HepG2 (cell line): ENCODE measurements around the gene WDR70. TPM values are rescaled to one million over a fixed set of nuclear protein-coding genes. Genes with fewer than 3 reads are reported as not detected.

ENCODE experiments used
- ATAC-seq: fragments of 200-7000 bp; cut with Tn5 transposase; 3 replicates; pipeline ENCODE4 v1.9.1; 2020; ENCODE audit warnings: mild to moderate bottlenecking, moderate library complexity
- BruUV-seq: library from RNA; stranded (reverse); fragments of 400-500 nt; replicated peaks from 2 replicates; lab custom pipeline; 2021; lab: Mats Ljungman, UMichigan
- CTCF ChIA-PET: fragments of 300-600 bp; formaldehyde crosslinking; extraction: SDS; loops from one replicate; lab custom pipeline; 2021; ENCODE audit warnings: low total read pairs, inconsistent platforms, low intra/inter-chr PET ratio; lab: Yijun Ruan, JAX
- POLR2A ChIA-PET: fragments of 350-600 bp; sonication (Branson Sonifier 250); formaldehyde crosslinking; loops from one replicate; lab custom pipeline; 2020; ENCODE audit warnings: antibody characterized with exemption, inconsistent platforms; lab: Yijun Ruan, JAX
- DNase-seq: peaks from one replicate; pipeline ENCODE4 v3.0.0-alpha.2; 2015; ENCODE audit warnings: low spot score
- FAIRE-seq: peaks from 3 replicates; lab custom pipeline; 2011; peaks lifted over from hg19 to GRCh38; lab: Jason Lieb, UNC
- H2AFZ ChIP-seq: one replicate; pipeline ENCODE4 v1.6.1; 2011; ENCODE audit warnings: low read length, inconsistent platforms
- H3K27ac ChIP-seq: fragments of 300-600 bp; 3 replicates; pipeline ENCODE4 v1.8.0; 2011; ENCODE audit warnings: mixed run types, mild to moderate bottlenecking, mixed read lengths, low read length, inconsistent platforms; ENCODE audit not compliant: insufficient read depth; ENCODE audit errors: extremely low read length
- H3K27me3 ChIP-seq, 2 experiments: fragments of 200-600 bp in 1 of 2; 2 replicates in 1 of 2; 3 replicates in 1 of 2; pipeline versions ENCODE4 v1.6.0 to v1.8.0; 2011; ENCODE audit warnings: low read length in 2 of 2, mild to moderate bottlenecking in 2 of 2, moderate library complexity in 2 of 2, inconsistent platforms in 1 of 2; ENCODE audit not compliant: insufficient read depth in 2 of 2, control insufficient read depth in 1 of 2
- H3K36me3 ChIP-seq, 2 experiments: fragments of 200-600 bp in 1 of 2; replicated peaks in 1 of 2; 2 replicates in 1 of 2; 3 replicates in 1 of 2; pipeline versions ENCODE4 v1.5.1 to v1.8.0; 2011; ENCODE audit warnings: low read length in 2 of 2, inconsistent platforms in 1 of 2; ENCODE audit not compliant: insufficient read depth in 2 of 2, control insufficient read depth in 1 of 2
- H3K4me1 ChIP-seq: 2 replicates; pipeline ENCODE4 v1.5.1; 2012; ENCODE audit warnings: low read length, inconsistent platforms; ENCODE audit not compliant: insufficient read depth
- H3K4me2 ChIP-seq: 2 replicates; pipeline ENCODE4 v1.6.0; 2011; ENCODE audit warnings: low read depth, low read length, inconsistent platforms
- H3K4me3 ChIP-seq, 3 experiments: fragments of 200-600 bp in 1 of 3; sonication (generic), shearing (Covaris generic) in 1 of 3; replicated peaks in 1 of 3; 2 replicates each; pipeline ENCODE4 v1.5.1; 2011 to 2016; ENCODE audit warnings: low read length in 3 of 3, inconsistent platforms in 2 of 3, low read depth in 2 of 3, mild to moderate bottlenecking in 2 of 3, control low read depth in 1 of 3, mixed read lengths in 1 of 3; ENCODE audit not compliant: insufficient read depth in 1 of 3
- H3K79me2 ChIP-seq: one replicate; pipeline ENCODE4 v1.6.1; 2011; ENCODE audit warnings: low read length, inconsistent platforms; ENCODE audit not compliant: insufficient read depth
- H3K9ac ChIP-seq: 2 replicates; pipeline ENCODE4 v1.6.0; 2011; ENCODE audit warnings: mild to moderate bottlenecking, low read depth, low read length, inconsistent platforms; ENCODE audit not compliant: insufficient read depth
- H3K9me3 ChIP-seq: 2 replicates; pipeline ENCODE4 v1.5.1; 2012; ENCODE audit warnings: mild to moderate bottlenecking, low read length
- H4K20me1 ChIP-seq: 2 replicates; pipeline ENCODE4 v1.6.0; 2011; ENCODE audit warnings: inconsistent platforms, mild to moderate bottlenecking, low read length, moderate library complexity; ENCODE audit not compliant: insufficient read depth
- GMEB1 ChIP-seq: sonication (generic); formaldehyde crosslinking; IDR thresholded peaks from 2 replicates; pipeline ENCODE4 v1.5.1; 2020; ENCODE audit warnings: missing genetic modification reagents, mild to moderate bottlenecking, borderline replicate concordance
- GPBP1L1 ChIP-seq: sonication (generic); formaldehyde crosslinking; IDR thresholded peaks from 2 replicates; pipeline ENCODE4 v1.5.0; 2020; ENCODE audit warnings: mild to moderate bottlenecking, missing genetic modification reagents
- HMGA1 ChIP-seq: sonication (generic); formaldehyde crosslinking; conservative IDR thresholded peaks from 2 replicates; pipeline ENCODE4 v1.4.0; 2020; ENCODE audit warnings: missing genetic modification reagents
- LCORL ChIP-seq, 2 experiments: fragments of 450-650 bp in 1 of 2; sonication (generic) in 1 of 2; formaldehyde crosslinking in 1 of 2; IDR thresholded peaks; 2 replicates each; pipeline versions ENCODE4 v1.5.0 to v1.6.1; 2017 to 2020; ENCODE audit warnings: antibody characterized with exemption in 1 of 2, missing genetic modification reagents in 1 of 2
- MEIS2 ChIP-seq: sonication (generic); formaldehyde crosslinking; IDR thresholded peaks from 2 replicates; pipeline ENCODE4 v1.9.0; 2021; ENCODE audit warnings: mild to moderate bottlenecking, missing genetic modification reagents
- MXD3 ChIP-seq: IDR thresholded peaks from 2 replicates; pipeline ENCODE4 v1.6.1; 2016; ENCODE audit warnings: mild to moderate bottlenecking, missing biosample characterization, missing genetic modification reagents
- PLRG1 ChIP-seq: fragments of 450-650 bp; conservative IDR thresholded peaks from 2 replicates; pipeline ENCODE4 v1.6.1; 2016
- SP140L ChIP-seq: sonication (generic); formaldehyde crosslinking; IDR thresholded peaks from 2 replicates; pipeline ENCODE4 v1.4.0; 2020; ENCODE audit warnings: missing genetic modification reagents, borderline replicate concordance
- SP2 ChIP-seq: sonication (generic); formaldehyde crosslinking; IDR thresholded peaks from 2 replicates; pipeline ENCODE4 v1.5.1; 2020; ENCODE audit warnings: mild to moderate bottlenecking, missing genetic modification reagents
- ZFP36L2 ChIP-seq: sonication (generic); formaldehyde crosslinking; IDR thresholded peaks from 2 replicates; pipeline ENCODE4 v1.4.0; 2020; ENCODE audit warnings: missing genetic modification reagents
- ZNF589 ChIP-seq: sonication (generic); formaldehyde crosslinking; conservative IDR thresholded peaks from 2 replicates; pipeline ENCODE4 v1.8.0; 2022; ENCODE audit warnings: mild to moderate bottlenecking, moderate library complexity, missing genetic modification reagents
- ZNF709 ChIP-seq: sonication (generic); formaldehyde crosslinking; IDR thresholded peaks from 2 replicates; pipeline ENCODE4 v1.5.0; 2020; ENCODE audit warnings: mild to moderate bottlenecking, missing genetic modification reagents
- ZNF790 ChIP-seq: sonication (generic); formaldehyde crosslinking; IDR thresholded peaks from 2 replicates; pipeline ENCODE4 v1.8.0; 2022; ENCODE audit warnings: missing genetic modification reagents, mild to moderate bottlenecking, borderline replicate concordance
- WGBS: methylation state at CpG from one replicate; pipeline ENCODE4 v1.1.6; 2017; ENCODE audit warnings: low lambda C conversion rate; 5-methylcytosine and 5-hydroxymethylcytosine counted together
- in situ Hi-C: cut with HindIII; loops from 2 replicates; pipeline ENCODE4 v1.10.0; 2017; ENCODE audit warnings: low pct_unique_long_range_greater_than_20kb; ENCODE audit not compliant: extremely low pct_ligation_motif_present
- intact Hi-C: fragments of 100-400 bp; cut with micrococcal nuclease; formaldehyde crosslinking; loops from one replicate; pipeline ENCODE4 v1.10.0; 2022; ENCODE audit not compliant: unreplicated experiment
- polyA plus RNA-seq, 8 experiments: library from polyadenylated mRNA; depleted of rRNA in 3 of 8; stranded (reverse) in 7 of 8; unstranded in 1 of 8; fragments of >200 nt; fragmentation: Illumina TruSeq in 4 of 8; extraction: Trizol in 4 of 8; gene quantifications; 2 replicates each; pipeline versions ENCODE4 v1.2.1 to v1.2.3, GENCODE V29; 2011 to 2016; ENCODE audit warnings: low read depth in 4 of 8, missing spikeins in 1 of 8, mixed read lengths in 1 of 8; ENCODE audit not compliant: insufficient read depth in 1 of 8
- total RNA-seq, 5 experiments: library from RNA; depleted of rRNA; stranded (reverse); fragments of >200 nt; fragmentation: Illumina TruSeq; extraction: Trizol; gene quantifications; 2 replicates each; pipeline ENCODE4 v1.2.3, GENCODE V29; 2016; ENCODE audit warnings: low read depth in 1 of 5
- TF ChIP-seq, protein P1 (sequence below): sonication (generic); formaldehyde crosslinking; IDR thresholded peaks from 2 replicates; pipeline ENCODE4 v1.4.0; 2020; ENCODE audit warnings: low read depth, missing genetic modification reagents

The WDR70 gene
- total and polyA plus RNA-seq, 2 of the 13 experiments (the other 11 are each of a cell fraction or from before 2014, with no cell fraction given) = 14.6 to 30.6 TPM

GRCh38 chr5:37603072-37603471 lies 224.0 kb downstream of the WDR70 start:
- in situ Hi-C loops = no loop called here
- BruUV-seq = no TSS peak
- intact Hi-C loops = no loop called here
- no peak overlapping the region for H3K4me2 ChIP-seq
- ATAC-seq (no peak), FAIRE-seq (no peak), DNase-seq (no peak)
- no peaks in the 10 kb centered on the region for H3K36me3 ChIP-seq
- TF ChIP-seq PLRG1 = no peak
- no peak for TF ChIP-seq MEIS2 (CRISPR knock-in tag)
- no peak for TF ChIP-seq GPBP1L1
- TF ChIP-seq ZNF790 = no peak
- TF ChIP-seq HMGA1 (CRISPR knock-in tag) = no peak
- TF ChIP-seq LCORL (IDR thresholded peaks at IDR 0.05) = no peak
- no peak for TF ChIP-seq LCORL (CRISPR knock-in tag; IDR thresholded peaks at IDR 0.05)
- TF ChIP-seq MXD3 (CRISPR knock-in tag) = no peak
- TF ChIP-seq ZNF709 (CRISPR knock-in tag) = no peak
- no peak for TF ChIP-seq GMEB1 (CRISPR knock-in tag)
- no peak for TF ChIP-seq SP140L (CRISPR knock-in tag)
- TF ChIP-seq ZFP36L2 (CRISPR knock-in tag) = no peak
- no peak for TF ChIP-seq ZNF589 (CRISPR knock-in tag)
- TF ChIP-seq SP2 (CRISPR knock-in tag) = no peak
- TF ChIP-seq, protein P1, sequence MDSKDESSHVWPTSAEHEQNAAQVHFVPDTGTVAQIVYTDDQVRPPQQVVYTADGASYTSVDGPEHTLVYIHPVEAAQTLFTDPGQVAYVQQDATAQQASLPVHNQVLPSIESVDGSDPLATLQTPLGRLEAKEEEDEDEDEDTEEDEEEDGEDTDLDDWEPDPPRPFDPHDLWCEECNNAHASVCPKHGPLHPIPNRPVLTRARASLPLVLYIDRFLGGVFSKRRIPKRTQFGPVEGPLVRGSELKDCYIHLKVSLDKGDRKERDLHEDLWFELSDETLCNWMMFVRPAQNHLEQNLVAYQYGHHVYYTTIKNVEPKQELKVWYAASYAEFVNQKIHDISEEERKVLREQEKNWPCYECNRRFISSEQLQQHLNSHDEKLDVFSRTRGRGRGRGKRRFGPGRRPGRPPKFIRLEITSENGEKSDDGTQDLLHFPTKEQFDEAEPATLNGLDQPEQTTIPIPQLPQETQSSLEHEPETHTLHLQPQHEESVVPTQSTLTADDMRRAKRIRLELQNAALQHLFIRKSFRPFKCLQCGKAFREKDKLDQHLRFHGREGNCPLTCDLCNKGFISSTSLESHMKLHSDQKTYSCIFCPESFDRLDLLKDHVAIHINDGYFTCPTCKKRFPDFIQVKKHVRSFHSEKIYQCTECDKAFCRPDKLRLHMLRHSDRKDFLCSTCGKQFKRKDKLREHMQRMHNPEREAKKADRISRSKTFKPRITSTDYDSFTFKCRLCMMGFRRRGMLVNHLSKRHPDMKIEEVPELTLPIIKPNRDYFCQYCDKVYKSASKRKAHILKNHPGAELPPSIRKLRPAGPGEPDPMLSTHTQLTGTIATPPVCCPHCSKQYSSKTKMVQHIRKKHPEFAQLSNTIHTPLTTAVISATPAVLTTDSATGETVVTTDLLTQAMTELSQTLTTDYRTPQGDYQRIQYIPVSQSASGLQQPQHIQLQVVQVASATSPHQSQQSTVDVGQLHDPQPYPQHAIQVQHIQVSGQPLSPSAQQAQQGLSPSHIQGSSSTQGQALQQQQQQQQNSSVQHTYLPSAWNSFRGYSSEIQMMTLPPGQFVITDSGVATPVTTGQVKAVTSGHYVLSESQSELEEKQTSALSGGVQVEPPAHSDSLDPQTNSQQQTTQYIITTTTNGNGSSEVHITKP (CRISPR knock-in tag) = no peak
- no peak overlapping the region for H3K27ac ChIP-seq
- no peak overlapping the region for H2AFZ ChIP-seq
- no peaks in the 10 kb centered on the region for H4K20me1 ChIP-seq
- H3K79me2 ChIP-seq = no peaks in the 10 kb centered on the region
- WGBS = 97% methylated on average over 1 of the region's 1 CpG
- no peaks in the 10 kb centered on the region; the same call in 1 of the 2 replicates for H3K9me3 ChIP-seq
- ChIA-PET POLR2A (no interaction called here), CTCF (no interaction called here)
- no peak overlapping the region for H3K9ac ChIP-seq
- no peaks in the 10 kb centered on the region for H3K4me1 ChIP-seq
- no peak overlapping the region for H3K4me3 ChIP-seq
- H3K27me3 ChIP-seq = no peaks in the 10 kb centered on the region; a peak in 1 of 5 replicates
